Trophoblast cell (in vitro differentiated cells and primary cell): ENCODE measurements around the gene API5.
A peak's percentile ranks its signal among the peaks of the same experiment; 100 is the strongest.

Experiments used
- DNase-seq, 2 donors: peaks; one replicate each; pipeline ENCODE4 v3.0.0-alpha.2; 2016
- H2AFZ ChIP-seq: 2 replicates; pipeline ENCODE4 v1.6.1; 2013; ENCODE audit warnings: low read length, moderate library complexity, mild to moderate bottlenecking; ENCODE audit not compliant: insufficient read depth, poor library complexity
- H2AK5ac ChIP-seq: 2 replicates; pipeline ENCODE4 v1.6.1; 2013; ENCODE audit warnings: mild to moderate bottlenecking, low read length
- H2BK120ac ChIP-seq: 2 replicates; pipeline ENCODE4 v1.6.1; 2013; ENCODE audit warnings: low read length, mild to moderate bottlenecking, moderate library complexity; ENCODE audit not compliant: insufficient read depth, poor library complexity
- H2BK12ac ChIP-seq: 2 replicates; pipeline ENCODE4 v1.6.1; 2013; ENCODE audit warnings: mild to moderate bottlenecking, low read length, moderate library complexity
- H2BK5ac ChIP-seq: 2 replicates; pipeline ENCODE4 v1.6.1; 2013; ENCODE audit warnings: low read length, low read depth, moderate library complexity, mild to moderate bottlenecking; ENCODE audit not compliant: poor library complexity
- H3K14ac ChIP-seq: 2 replicates; pipeline ENCODE4 v1.6.1; 2013; ENCODE audit warnings: mild to moderate bottlenecking, low read length
- H3K18ac ChIP-seq: 2 replicates; pipeline ENCODE4 v1.6.1; 2013; ENCODE audit warnings: mild to moderate bottlenecking, low read length
- H3K23ac ChIP-seq: 2 replicates; pipeline ENCODE4 v1.6.1; 2013; ENCODE audit warnings: low read length
- H3K27ac ChIP-seq: 2 replicates; pipeline ENCODE4 v1.5.1; 2013; ENCODE audit warnings: low read depth, mild to moderate bottlenecking, inconsistent platforms, low read length, moderate library complexity
- H3K27me3 ChIP-seq: 2 replicates; pipeline ENCODE4 v1.6.1; 2013; ENCODE audit warnings: inconsistent platforms, mild to moderate bottlenecking, low read length, moderate library complexity; ENCODE audit not compliant: insufficient read depth
- H3K36me3 ChIP-seq, 2 experiments: 1 replicate in 1 of 2; 2 replicates in 1 of 2; pipeline ENCODE4 v1.6.1; 2013; ENCODE audit warnings: low read length in 2 of 2, mild to moderate bottlenecking in 2 of 2, moderate library complexity in 1 of 2; ENCODE audit not compliant: insufficient read depth in 2 of 2, control insufficient read depth in 1 of 2
- H3K4ac ChIP-seq: 2 replicates; pipeline ENCODE4 v1.6.1; 2013; ENCODE audit warnings: low read depth, mild to moderate bottlenecking, low read length, moderate library complexity
- H3K4me1 ChIP-seq, 2 experiments: 1 replicate in 1 of 2; 2 replicates in 1 of 2; pipeline ENCODE4 v1.6.1; 2013; ENCODE audit warnings: low read length in 2 of 2, mild to moderate bottlenecking in 2 of 2, moderate library complexity in 1 of 2; ENCODE audit not compliant: insufficient read depth in 2 of 2, control insufficient read depth in 1 of 2
- H3K4me2 ChIP-seq: 2 replicates; pipeline ENCODE4 v1.6.1; 2013; ENCODE audit warnings: inconsistent platforms, mild to moderate bottlenecking, low read length, moderate library complexity
- H3K4me3 ChIP-seq: 2 replicates; pipeline ENCODE4 v1.5.1; 2013; ENCODE audit warnings: mild to moderate bottlenecking, low read depth, low read length, inconsistent platforms
- H3K79me1 ChIP-seq: one replicate; pipeline ENCODE4 v1.6.1; 2013; ENCODE audit warnings: low read length
- H3K79me2 ChIP-seq: 2 replicates; pipeline ENCODE4 v1.6.1; 2013; ENCODE audit warnings: low read length, mild to moderate bottlenecking; ENCODE audit not compliant: control insufficient read depth, insufficient read depth, poor library complexity
- H3K9ac ChIP-seq: 2 replicates; pipeline ENCODE4 v1.6.1; 2013; ENCODE audit warnings: mild to moderate bottlenecking, low read length
- H3K9me3 ChIP-seq: 2 replicates; pipeline ENCODE4 v1.6.1; 2013; ENCODE audit warnings: low read depth, mild to moderate bottlenecking, control low read depth, inconsistent platforms, low read length; ENCODE audit not compliant: insufficient read depth
- H4K12ac ChIP-seq: 2 replicates; pipeline ENCODE4 v1.6.1; 2013; ENCODE audit warnings: low read depth, mild to moderate bottlenecking, low read length, moderate library complexity
- H4K8ac ChIP-seq: 2 replicates; pipeline ENCODE4 v1.6.1; 2013; ENCODE audit warnings: low read depth, mild to moderate bottlenecking, low read length, moderate library complexity
- H4K91ac ChIP-seq: one replicate; pipeline ENCODE4 v1.6.1; 2013; ENCODE audit warnings: low read depth, mild to moderate bottlenecking, low read length, moderate library complexity
- WGBS: extraction: QIAGEN DNeasy Blood & Tissue Kit; methylation state at CpG from one replicate; pipeline ENCODE4 v1.1.7; 2013; ENCODE audit warnings: missing lambda C conversion rate; ENCODE audit not compliant: insufficient read length, insufficient coverage; ENCODE audit errors: extremely low coverage; 5-methylcytosine and 5-hydroxymethylcytosine counted together

API5 gene

GRCh38 chr11:43354311-43354710, 42.5 kb downstream of the API5 start:
- Histone ChIP-seq H3K27ac (no peak overlapping the region), H3K36me3 (no peaks in the 10 kb centered on the region), H4K91ac (no peak overlapping the region), H2BK120ac (no peak overlapping the region), H2AK5ac (no peak overlapping the region), H3K79me2 (peaks cover 5% of the 10 kb centered on the region), H2BK12ac (no peak overlapping the region), H3K27me3 (no peaks in the 10 kb centered on the region), H4K12ac (no peak overlapping the region), H3K4ac (no peak overlapping the region), H2AFZ (no peak overlapping the region), H2BK5ac (no peak overlapping the region), H3K9me3 (no peaks in the 10 kb centered on the region), H3K4me3 (no peak overlapping the region), H3K14ac (no peak overlapping the region), H3K79me1 (peaks cover 8% of the 10 kb centered on the region), H3K4me1 (peaks cover 0 to 1% of the 10 kb centered on the region in 2 experiments), H3K9ac (no peak overlapping the region), H3K18ac (no peak overlapping the region), H3K4me2 (no peak overlapping the region), H3K23ac (no peak overlapping the region), H4K8ac (no peak overlapping the region)
- no peak for DNase-seq
- no CpG with 5 or more reads among the region's 4 CpGs for WGBS

- Histone ChIP-seq H3K79me1 (peaks cover 8% of the 10 kb centered on the region), H2BK5ac (no peak overlapping the region), H3K9ac (no peak overlapping the region), H2AFZ (no peak overlapping the region), H2BK120ac (no peak overlapping the region), H2BK12ac (no peak overlapping the region), H3K9me3 (no peaks in the 10 kb centered on the region), H4K12ac (no peak overlapping the region), H3K4me2 (no peak overlapping the region), H3K79me2 (peaks cover 7% of the 10 kb centered on the region), H3K4me3 (no peak overlapping the region), H3K4me1 (peaks cover 0 to 1% of the 10 kb centered on the region in 2 experiments), H3K14ac (no peak overlapping the region), H2AK5ac (no peak overlapping the region), H3K36me3 (no peaks in the 10 kb centered on the region), H3K23ac (no peak overlapping the region), H4K8ac (no peak overlapping the region), H3K27ac (no peak overlapping the region), H4K91ac (no peak overlapping the region), H3K18ac (no peak overlapping the region), H3K27me3 (no peaks in the 10 kb centered on the region), H3K4ac (no peak overlapping the region)
- DNase-seq = no peak
Observed at GRCh38 chr11:43356336-43356735, 44.5 kb downstream of the API5 start.

GRCh38 chr11:43358279-43358800, 46.5 kb downstream of the API5 start:
- Histone ChIP-seq H3K4me3 (peak overlapping the region; percentile 62), H3K36me3 (no peaks in the 10 kb centered on the region), H3K23ac (no peak overlapping the region), H4K8ac (peak overlapping the region; percentile 88), H2BK12ac (no peak overlapping the region), H2BK5ac (no peak overlapping the region), H3K4me1 (peaks cover 0 to 1% of the 10 kb centered on the region in 2 experiments), H3K79me1 (peaks cover 6% of the 10 kb centered on the region), H3K9ac (no peak overlapping the region), H3K4me2 (peak overlapping the region; percentile 98), H2AK5ac (no peak overlapping the region), H4K91ac (no peak overlapping the region), H3K27me3 (no peaks in the 10 kb centered on the region), H2AFZ (peak overlapping the region; percentile 99), H3K18ac (no peak overlapping the region), H3K4ac (no peak overlapping the region), H3K27ac (no peak overlapping the region), H3K79me2 (peaks cover 7% of the 10 kb centered on the region), H4K12ac (no peak overlapping the region), H3K9me3 (no peaks in the 10 kb centered on the region), H2BK120ac (no peak overlapping the region), H3K14ac (no peak overlapping the region)
- peak in 1 of 2 donors; percentile 24 for DNase-seq
- WGBS = no CpG with 5 or more reads among the region's 16 CpGs

GRCh38 chr11:43358801-43359421, 47.1 kb downstream of the API5 start, which contains the start of gene TTC17:
TTC17 (plus strand) TSS chr11:43358920; CDS start chr11:43358955, 35 bp downstream.
- Histone ChIP-seq H3K4me2 (peak within 1 kb of the TSS; percentile 98), H3K79me2 (peaks cover 7% of the 10 kb centered on the region), H3K79me1 (peaks cover 6% of the 10 kb centered on the region), H4K8ac (peak within 1 kb of the TSS; percentile 100), H3K4me3 (peak within 1 kb of the TSS; percentile 99), H3K9ac (peak within 1 kb of the TSS; percentile 94), H2AK5ac (peak within 1 kb of the TSS; percentile 11), H3K4ac (peak within 1 kb of the TSS; percentile 93), H3K4me1 (peaks cover 0 to 1% of the 10 kb centered on the region in 2 experiments), H2BK12ac (no peak within 1 kb of the TSS), H4K12ac (peak within 1 kb of the TSS; percentile 93), H3K14ac (peak within 1 kb of the TSS; percentile 98), H3K23ac (no peak within 1 kb of the TSS), H3K27ac (peak within 1 kb of the TSS; percentile 62), H2BK120ac (peak within 1 kb of the TSS; percentile 94), H3K9me3 (no peaks in the 10 kb centered on the region), H2AFZ (peak within 1 kb of the TSS; percentile 99), H2BK5ac (peak within 1 kb of the TSS; percentile 89), H3K36me3 (no peaks in the 10 kb centered on the region), H3K27me3 (no peaks in the 10 kb centered on the region), H4K91ac (peak within 1 kb of the TSS; percentile 96), H3K18ac (peak within 1 kb of the TSS; percentile 97)
- DNase-seq = peak; percentile 94 to 95
- WGBS = no CpG with 5 or more reads among the region's 58 CpGs
